Activated T-cell treated with anti-CD3 and anti-CD28 coated beads for 4 hours (primary cell): ENCODE measurements around the gene RELN.

Experiments
- DNase-seq: peaks from one replicate; pipeline ENCODE4 v3.0.0-alpha.2; 2020

RELN gene

DNA sequence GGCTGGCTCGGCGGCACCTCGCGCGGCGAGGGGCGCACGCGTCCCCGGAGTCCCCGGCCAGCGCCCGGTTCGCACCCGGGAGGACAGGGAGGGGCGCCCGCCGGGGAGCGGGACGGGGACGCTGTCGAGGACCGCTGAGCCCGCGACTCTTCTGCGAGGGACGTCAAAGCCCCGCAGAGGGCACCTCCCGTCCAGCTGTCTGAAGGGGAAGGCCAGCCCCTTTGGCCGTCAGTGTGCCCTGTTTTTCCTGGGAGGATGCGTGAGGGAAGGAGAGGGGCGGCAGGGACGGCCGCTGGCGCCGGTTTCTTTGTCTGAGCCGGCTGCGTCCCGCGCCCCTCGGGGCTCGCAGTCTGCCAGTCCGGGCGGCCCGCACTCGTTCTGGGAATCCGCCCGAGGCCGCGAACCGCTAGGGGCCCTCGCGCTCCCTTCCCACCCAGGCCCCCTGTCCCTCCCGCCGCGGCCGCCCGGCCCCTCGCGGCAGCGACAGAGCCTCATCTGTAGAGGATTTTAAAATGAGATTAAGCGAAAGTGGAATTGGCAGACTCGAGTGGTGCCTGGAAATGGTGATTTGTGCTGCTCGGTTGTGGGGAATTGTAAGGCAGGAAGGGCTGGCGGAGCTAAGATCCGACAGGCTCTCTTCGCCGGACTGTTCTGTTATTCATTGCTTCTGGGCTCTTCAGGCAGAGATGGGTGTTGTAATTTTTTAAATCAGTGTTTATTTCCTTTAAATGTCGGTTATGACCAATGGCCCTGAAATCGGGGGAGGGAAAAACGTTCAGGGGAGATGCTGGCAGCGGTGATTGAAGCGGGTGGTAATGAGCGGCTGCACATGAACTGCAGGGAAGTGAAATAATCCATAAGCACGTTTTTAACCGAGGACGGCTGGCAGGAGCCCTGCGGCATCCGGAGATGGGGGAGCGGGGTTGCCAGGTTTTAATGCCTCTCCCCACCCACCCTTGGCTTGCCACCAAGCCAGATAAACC is 618 bp upstream of the RELN start:
- DNase-seq = no peak

DNA sequence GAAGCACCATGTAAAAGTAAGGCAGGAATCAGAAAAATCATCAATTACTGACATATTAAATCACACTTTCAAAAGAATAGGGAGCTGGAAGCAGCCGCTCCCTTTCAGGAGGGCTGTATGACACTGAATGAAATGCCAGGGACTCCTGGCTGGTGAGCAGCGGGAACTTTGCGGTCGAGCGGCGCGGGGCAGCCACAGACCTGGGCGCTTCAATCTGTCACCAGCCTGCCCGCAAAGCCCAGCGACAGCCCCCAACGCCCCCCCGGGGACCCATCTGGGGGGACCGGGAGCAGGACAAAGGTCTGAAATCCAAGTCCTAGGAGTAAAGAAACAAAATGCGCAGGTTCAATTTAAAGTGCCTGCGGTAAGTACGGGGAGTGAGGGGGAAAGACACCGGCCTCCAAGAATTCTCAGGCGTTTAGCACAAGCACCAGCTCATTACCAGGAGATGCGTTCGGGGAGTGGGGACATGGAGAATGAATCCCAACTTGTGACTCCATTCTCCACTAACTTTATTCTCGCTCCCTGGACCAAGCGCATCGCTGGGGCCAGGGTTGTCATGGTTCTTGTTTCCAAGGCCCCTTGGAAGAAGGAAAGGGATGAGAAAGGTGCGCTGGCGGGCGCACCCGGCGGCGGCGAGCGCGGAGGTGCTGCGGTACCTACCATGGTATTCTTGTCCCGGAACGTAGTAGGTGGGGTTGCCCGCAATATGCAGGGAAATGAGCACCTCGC is 824 bp downstream of the RELN start:
- no peak for DNase-seq

DNA sequence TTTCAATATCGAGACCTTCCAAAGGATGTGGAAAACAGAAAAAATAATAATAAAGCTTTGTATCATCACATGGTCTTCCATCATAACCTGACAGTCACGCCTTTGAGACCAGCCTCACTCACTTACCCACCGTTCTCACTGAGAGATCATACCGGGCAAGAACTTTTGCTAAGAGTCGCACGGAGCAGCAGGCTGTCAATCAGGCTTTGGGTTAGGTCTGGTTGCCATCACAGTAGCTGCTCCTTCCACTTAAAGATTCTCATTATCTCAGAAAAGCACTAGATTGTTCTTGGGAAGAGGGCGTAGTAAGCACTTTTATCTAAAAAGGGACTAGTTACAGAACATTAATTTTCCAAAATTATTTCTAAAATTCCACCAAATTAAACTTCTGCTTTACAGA is 2.0 kb downstream of the RELN start:
- no peak for DNase-seq

DNA sequence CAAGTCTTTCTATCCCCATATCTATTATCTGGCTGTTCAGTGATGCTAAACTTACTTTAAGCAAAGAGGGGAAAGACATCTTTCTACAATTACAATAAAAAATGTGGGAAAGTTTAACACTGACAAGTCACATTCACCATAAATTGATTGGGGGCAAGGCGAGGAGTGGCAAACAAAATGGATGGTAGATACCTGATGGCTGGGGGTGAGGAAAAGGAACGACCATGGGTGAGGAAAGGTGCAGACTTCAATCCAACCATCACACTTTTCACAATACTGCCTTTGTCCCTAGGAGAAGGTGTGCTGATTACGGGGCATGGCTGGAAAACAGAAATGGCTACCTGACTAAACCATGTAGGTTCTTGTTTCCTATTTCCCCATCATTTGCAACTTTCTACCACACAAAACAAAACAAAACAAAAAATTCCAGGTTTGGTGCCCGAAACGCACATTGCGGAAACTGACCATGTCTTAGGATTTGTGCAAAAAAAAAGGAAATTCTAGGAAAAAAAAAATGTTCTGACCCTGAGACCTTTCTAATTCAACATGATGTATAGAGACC is 3.8 kb downstream of the RELN start:
- DNase-seq = no peak

DNA sequence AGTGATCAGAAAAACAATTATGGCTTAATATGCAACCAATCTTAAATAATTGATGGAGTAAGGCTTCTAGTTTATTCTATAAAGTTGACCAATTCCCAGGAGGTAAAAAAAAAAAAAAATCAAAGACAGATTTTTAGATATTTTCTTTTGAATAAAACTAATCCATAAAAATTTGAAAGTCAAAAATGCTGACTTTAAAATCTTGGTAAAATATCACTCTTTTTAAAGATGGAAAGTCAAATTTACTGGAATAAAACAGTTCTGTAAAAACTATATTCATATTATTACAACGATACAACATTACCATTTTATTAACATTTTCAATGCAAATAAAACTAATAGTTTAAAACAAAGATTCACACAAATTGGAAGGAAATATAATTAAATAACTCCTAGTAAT is 5.4 kb downstream of the RELN start:
- DNase-seq = no peak

DNA sequence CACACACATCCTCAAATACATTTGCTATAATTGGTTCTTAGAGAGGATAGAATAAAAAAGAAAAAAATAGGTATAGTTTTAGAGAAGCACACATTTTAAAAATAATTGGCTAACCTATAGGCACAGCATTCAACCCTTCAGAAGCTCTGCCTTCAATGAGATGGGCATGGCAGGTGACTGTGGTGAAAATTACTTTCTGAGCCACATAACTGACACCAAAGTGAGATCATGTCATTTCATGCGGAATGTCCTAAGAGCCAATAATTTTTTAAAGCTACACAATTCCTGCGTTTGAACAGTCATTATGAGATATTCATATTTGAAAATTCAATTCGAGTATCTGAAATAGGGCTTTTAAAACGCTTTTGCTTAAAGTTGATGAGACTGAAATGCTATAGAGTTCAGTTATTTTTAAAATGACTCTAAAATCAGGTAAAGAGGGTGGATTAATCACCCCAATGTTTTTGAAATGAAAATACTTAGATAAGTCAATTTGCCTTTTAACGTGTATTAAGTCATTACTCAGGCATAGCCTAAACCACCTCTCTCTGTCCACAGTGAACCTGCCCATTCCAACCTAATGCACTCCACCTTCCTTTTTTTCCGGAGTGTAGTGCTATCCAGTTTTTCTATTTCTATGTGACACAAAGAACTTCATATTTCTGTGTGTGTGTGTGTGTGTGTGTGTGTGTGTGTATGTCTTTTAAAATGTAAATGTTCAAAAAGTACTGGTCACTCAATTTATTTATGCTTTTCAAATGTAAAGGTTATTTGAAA is 6.1 kb downstream of the RELN start:
- DNase-seq = no peak

DNA sequence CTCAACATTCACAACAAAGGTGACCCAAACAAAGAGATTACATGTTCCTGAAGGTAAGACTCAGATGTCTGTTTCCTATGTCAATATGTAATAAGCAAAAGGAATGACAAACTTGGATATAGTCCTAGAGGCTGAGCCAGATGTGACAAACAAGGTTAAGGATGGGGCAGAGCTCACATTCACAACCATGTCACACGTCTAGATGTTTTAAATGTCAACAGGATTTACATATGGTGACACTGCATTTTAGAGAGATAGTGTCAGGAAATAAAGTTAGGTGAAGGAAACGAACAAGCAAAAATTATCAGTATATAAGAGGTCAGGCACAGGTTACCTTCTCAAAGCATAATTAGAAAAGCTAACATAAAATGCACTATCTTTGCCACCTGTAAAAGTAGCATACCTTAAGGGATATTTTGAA is 8.4 kb downstream of the RELN start:
- DNase-seq = no peak

DNA sequence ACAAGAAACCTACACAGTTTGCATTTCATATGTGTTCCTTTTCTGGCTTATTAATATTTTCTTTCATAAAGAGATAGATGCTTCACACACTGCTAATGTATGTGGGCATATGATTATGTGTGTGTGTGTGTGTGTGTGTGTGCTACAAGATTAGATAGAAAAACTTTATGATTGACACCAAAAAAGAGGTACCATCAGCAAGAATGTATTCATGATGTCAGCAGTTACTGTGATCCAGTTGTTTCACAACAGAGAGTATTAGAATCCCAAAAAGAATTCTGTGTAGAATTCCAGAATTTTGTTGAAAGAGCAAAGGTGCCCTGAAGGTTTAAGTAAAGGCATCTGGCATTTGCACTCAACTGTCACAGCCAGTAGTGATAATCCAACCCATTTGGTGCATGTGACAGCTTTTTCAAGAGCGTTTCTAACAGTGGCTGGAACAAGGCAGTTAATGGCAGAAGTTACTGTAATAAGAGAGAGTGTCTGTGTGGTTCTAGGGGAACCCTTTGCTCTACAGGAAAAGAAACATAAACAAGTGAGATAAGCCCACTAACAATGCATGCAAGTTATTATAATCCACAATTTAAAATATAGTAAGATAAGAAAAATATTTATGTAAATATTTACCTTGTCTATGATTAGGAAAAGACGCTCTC is 16.6 kb downstream of the RELN start:
- DNase-seq = no peak

DNA sequence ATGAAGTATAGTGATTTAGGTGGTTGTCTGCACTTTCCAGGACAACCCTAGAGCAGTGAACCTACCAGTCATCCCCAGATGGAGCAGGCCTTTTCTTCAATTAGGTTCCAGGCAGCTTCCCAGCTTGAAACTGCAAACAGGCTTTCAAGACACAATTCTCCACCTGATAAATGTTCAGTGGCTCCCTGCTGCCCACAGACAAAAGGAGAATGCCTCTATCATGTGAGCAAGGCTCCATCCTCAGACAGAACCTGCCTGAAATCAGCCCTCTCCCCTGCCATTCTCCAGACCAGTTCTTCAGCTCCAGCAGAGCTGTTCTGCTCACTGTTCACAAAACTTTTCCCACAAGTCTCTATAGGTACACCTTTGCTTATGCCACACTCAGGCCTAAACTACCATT is 22.1 kb downstream of the RELN start:
- no peak for DNase-seq

DNA sequence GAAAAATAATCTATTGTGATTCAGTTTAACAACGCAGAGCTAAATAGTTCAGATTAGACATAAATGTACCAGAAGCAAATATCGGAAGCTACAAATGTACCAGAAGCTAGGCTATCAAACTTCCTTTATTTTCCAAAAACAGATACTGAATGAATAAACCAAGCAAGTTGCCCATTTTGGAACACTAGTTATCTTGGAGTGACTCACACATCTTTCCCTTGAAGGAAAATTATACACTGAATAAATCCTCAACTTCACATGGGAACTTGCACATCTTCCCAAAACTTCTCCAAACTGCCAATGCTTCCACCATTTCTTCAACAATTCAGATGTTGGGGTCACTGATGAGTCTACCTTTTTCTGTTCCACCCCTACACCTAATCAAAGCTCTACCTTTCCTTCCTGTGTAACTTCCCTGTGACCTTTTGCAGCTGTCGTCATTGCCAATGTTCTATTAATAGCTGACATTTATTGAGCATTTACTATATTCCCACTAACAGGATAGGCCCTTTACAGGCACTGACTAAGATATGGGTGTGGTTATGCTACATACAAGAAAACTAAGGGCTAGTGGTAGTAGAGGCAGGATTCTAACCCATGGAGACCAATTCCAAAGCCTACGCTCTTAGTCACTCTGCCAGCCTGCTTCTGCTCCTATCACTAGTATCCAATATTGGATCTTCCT is 22.7 kb downstream of the RELN start:
- DNase-seq = no peak

DNA sequence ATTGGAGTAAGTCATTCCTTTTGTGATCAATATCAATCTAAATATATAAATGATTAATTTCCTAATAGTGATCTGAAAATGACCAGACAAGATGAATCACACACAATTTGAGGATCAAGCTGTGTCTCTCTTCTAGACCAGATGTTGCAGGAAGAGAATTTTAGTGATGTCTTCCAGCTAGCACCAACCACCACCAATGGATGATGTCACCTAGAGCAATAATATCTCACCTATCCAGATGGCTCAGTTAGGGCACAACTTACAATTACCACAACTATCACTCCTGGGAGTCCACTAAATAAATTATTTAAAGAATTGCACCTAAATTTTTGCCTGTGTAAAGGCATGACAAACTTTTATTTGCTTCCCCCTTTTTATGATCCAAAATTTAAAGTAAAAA is 25.2 kb downstream of the RELN start:
- no peak for DNase-seq

DNA sequence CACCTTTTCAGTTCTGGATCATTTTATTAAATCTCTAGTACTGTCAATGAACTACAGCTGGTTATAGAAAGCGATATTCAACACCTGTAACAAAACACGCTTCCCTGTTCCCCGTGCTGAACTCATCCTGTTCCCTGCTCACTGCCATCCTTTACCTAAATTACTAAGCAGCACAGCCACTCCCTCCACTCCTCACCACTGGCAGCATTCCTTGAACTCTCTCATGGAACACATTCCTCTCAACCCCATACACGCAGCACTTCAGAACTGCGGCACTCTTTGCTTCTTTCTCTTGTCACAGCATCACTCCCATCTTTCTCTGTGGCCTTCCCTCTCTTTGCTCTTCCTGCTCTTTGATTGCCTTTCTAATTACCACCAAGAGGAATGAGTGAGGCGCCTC is 27.4 kb downstream of the RELN start:
- DNase-seq = no peak

DNA sequence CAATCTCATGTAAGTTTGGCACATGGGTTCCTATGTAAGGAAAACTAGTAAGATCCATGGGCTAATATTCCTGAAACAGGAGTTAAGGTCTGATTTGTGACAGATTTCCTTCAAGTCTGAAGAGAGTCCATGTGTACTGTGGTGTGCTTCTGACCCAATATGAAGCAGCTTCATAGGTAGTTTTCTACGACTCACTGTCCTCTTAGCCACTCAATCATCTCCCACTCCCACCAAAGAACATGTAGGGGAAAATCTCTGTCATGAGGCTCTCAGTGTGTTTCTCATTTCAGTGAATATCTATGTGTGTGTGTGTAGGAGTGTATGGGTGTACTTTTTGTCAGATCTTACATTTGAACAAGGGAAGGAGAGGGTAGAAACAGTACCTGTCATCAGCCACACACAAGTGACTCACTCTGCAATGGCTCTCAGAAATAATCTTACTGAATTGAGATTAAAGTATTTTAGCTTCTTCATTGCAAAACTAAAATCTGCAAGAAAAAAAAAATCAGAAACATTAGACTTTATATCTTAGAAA is 31.1 kb downstream of the RELN start:
- DNase-seq = no peak

DNA sequence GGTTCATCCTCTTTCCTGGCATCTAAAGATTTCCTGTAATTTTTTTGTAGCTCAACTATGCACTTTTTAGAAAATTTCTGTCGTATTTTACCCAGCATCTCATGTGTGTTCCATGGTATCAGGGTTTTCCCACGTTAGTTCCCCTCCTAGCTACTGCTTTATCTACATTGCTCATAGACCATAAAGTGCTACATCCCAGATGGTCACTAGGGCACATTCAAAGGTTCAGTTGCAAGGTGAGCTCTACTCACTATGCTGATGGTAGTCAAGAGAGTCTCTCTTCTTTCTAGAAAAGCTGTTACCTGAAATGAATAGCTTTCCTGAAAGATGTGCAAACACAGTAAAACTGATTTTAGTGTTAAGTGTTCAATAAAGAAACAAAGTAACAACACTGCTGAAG is 33.5 kb downstream of the RELN start:
- no peak for DNase-seq

DNA sequence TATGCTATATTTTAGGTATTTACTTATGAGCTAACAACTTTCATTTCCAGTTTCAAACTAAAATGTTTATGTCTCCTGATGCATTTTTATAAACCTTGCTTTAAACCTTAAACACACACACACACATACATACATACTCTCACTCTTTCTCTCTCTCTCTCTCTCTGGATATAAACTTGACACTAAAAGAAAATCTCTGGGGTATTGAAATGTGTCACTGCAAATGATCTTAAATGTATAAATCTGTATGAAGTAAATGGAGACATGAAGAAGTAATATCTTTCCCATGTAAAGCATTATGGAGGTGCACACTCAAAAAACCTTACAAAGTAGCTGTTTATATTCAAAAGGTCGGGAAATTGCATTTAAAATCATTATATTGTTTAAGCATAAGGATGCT is 37.0 kb downstream of the RELN start:
- no peak for DNase-seq

DNA sequence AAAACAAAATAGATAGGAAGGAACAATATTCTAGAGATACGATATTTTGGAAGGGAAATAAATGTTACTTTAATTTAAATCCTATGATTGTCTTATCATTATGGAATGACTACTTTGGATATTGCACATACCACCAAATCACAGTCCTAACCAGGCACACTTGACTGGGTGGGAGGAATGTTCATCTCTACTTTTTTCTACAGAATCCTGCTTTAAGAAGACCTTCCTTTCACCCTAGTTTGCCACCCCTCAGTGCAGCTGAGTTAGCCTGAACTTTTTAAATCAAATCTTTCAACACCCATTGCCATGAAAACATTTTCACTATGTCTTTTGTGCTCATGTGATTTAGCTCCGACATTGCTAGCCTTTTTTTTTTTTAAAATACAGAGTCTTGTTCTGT is 38.1 kb downstream of the RELN start:
- no peak for DNase-seq

DNA sequence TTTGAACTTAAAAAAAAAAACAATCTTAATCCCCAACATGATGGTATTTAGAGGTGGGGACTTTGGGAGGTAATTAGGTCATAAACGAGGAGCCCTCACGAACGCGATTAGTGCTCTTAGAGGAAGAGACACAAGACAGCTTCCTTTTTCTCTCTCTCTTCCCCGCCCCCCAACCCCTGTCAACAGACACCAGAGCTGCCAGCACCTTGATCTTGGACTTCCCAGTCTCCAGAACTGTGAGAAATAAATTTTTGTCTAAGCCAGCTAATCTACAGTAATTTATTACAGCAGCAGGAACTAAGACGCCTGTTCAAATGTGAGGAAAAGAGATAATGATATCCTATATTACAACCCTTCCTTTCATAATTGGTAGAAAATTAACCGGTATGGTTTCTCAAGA is 40.1 kb downstream of the RELN start:
- DNase-seq = no peak

DNA sequence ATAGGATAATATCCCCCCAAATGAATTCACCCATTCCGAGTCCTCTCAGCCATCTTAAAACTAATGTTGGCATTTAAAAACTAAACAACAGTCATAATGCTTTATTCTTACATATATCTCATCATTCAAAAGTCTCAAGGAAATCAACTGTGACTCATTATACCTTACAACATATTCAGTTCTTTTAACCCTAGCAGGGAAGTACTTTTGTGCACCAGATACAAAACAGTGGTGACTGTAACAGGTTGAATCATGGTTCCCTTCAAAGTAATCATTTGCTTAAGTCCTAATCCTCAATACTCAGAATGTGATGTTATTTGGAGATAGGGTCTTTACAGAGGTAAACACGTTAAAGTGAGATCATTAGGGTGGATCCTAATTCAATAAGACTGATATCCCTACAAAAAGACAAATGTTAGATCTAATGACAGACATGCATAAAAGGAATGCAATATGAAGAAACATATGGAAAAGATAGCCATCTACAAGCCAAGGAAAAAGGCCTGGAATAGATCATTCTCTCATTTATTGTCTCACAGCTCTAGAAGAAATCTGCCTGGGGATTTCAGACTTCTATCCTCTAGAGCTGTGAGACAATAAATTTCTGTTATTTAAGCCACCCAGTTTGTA is 42.3 kb downstream of the RELN start:
- DNase-seq = no peak

DNA sequence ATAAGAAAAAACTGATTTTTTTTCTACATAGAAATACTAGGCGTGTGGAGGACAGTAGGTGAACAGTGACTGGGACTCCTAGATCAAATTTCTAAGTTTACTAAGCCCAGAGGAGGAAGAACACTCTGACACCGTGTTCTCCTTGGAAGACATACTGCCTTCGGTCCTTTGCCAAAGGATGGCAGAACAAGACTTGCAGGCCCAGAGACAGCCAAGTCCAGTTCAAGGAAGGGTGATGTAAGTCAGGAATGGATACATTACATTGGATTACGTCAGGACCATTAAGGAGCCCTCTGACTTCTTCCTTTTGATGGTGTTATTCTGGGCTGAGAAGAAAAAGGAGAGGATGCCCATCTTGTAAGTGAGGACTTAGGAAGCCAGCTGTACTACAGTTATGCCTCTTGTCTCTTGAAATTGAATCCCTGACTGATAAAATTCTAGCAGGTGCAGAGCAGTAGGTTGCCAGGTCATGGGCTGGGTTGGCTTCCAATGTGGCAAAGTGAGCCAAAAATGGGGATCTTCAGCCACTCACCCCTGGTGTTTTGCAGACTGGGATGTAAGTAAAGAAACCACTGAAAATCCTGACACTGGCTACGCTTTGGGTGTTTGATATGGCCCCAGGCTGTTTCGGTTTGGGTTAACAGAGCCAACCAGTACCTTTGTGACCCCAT is 45.1 kb downstream of the RELN start:
- DNase-seq = no peak

DNA sequence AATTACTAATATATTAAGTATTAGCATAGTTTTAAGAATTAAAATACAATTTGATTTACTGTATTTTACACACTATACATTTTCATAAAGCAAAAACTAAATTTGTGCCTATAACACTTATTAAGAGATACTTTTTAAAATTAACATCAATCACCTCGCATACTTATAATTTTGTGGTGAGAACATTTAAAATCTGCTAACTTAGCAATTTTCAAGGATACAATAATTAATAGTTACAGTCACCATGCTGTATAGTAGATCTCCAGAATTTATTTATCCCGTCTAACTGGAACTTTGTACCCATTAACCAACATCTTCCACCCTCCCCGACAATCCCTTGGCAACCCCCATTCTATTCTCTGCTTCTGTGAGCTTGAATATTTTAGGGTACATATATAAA is 47.5 kb downstream of the RELN start:
- DNase-seq = no peak
